Mesendoderm (in vitro differentiated cells): ENCODE measurements around the gene PRKAR1B.
A peak's percentile ranks its signal among the peaks of the same experiment; 100 is the strongest.

Experiments
- DNase-seq: peaks from one replicate; pipeline ENCODE4 v3.0.0; 2013
- H2AK5ac ChIP-seq: 2 replicates; pipeline ENCODE4 v1.6.1; 2013; ENCODE audit warnings: low read length, inconsistent platforms
- H2BK120ac ChIP-seq: 2 replicates; pipeline ENCODE4 v1.6.1; 2013; ENCODE audit warnings: low read depth, mild to moderate bottlenecking, low read length, moderate library complexity, mixed read lengths
- H2BK15ac ChIP-seq: replicated peaks from 2 replicates; pipeline ENCODE4 v1.6.1; 2013; ENCODE audit warnings: low read depth, mild to moderate bottlenecking, moderate library complexity
- H2BK5ac ChIP-seq: 2 replicates; pipeline ENCODE4 v1.6.1; 2013; ENCODE audit warnings: low read length, inconsistent platforms
- H3K18ac ChIP-seq: 2 replicates; pipeline ENCODE4 v1.6.1; 2013; ENCODE audit warnings: mild to moderate bottlenecking, low read length, mixed read lengths
- H3K23ac ChIP-seq: one replicate; pipeline ENCODE4 v1.6.1; 2013; ENCODE audit warnings: low read length
- H3K27ac ChIP-seq: 2 replicates; pipeline ENCODE4 v1.5.1; 2013; ENCODE audit warnings: low read depth, mild to moderate bottlenecking, inconsistent platforms, low read length, moderate library complexity
- H3K27me3 ChIP-seq: 2 replicates; pipeline ENCODE4 v1.6.1; 2013; ENCODE audit warnings: low read length, control low read depth, mild to moderate bottlenecking, inconsistent platforms; ENCODE audit not compliant: insufficient read depth, poor library complexity
- H3K36me3 ChIP-seq: 2 replicates; pipeline ENCODE4 v1.6.1; 2013; ENCODE audit warnings: low read length, inconsistent platforms; ENCODE audit not compliant: control insufficient read depth, insufficient read depth
- H3K4ac ChIP-seq: one replicate; pipeline ENCODE4 v1.6.1; 2013; ENCODE audit warnings: low read depth, mild to moderate bottlenecking, low read length, moderate library complexity
- H3K4me1 ChIP-seq: 2 replicates; pipeline ENCODE4 v1.6.1; 2013; ENCODE audit warnings: low read depth, low read length, inconsistent platforms; ENCODE audit not compliant: control insufficient read depth
- H3K4me2 ChIP-seq: 2 replicates; pipeline ENCODE4 v1.6.1; 2013; ENCODE audit warnings: low read length
- H3K4me3 ChIP-seq: 2 replicates; pipeline ENCODE4 v1.5.1; 2013; ENCODE audit warnings: mild to moderate bottlenecking, low read length
- H3K56ac ChIP-seq: one replicate; pipeline ENCODE4 v1.6.1; 2013; ENCODE audit warnings: low read length
- H3K79me1 ChIP-seq: 2 replicates; pipeline ENCODE4 v1.6.1; 2013; ENCODE audit warnings: low read length, inconsistent platforms
- H3K79me2 ChIP-seq: 2 replicates; pipeline ENCODE4 v1.6.1; 2013; ENCODE audit warnings: mild to moderate bottlenecking, low read length; ENCODE audit not compliant: control insufficient read depth, insufficient read depth
- H3K9ac ChIP-seq: 2 replicates; pipeline ENCODE4 v1.6.1; 2013; ENCODE audit warnings: low read length, inconsistent platforms
- H4K5ac ChIP-seq: one replicate; pipeline ENCODE4 v1.6.1; 2013; ENCODE audit warnings: low read length
- H4K8ac ChIP-seq: one replicate; pipeline ENCODE4 v1.6.1; 2013; ENCODE audit warnings: low read depth, mild to moderate bottlenecking, control low read depth, low read length, moderate library complexity
- WGBS: extraction: QIAGEN DNeasy Blood & Tissue Kit; methylation state at CpG from one replicate; pipeline ENCODE4 v1.1.7; 2013; ENCODE audit warnings: low lambda C conversion rate, missing lambda C conversion rate; ENCODE audit not compliant: insufficient coverage; ENCODE audit errors: extremely low coverage; 5-methylcytosine and 5-hydroxymethylcytosine counted together

The PRKAR1B gene

GRCh38 chr7:712381-713138, 14.5 kb downstream of the PRKAR1B start:
- peak overlapping the region; percentile 70 for H3K56ac ChIP-seq
- no peak overlapping the region for H3K23ac ChIP-seq
- H2AK5ac ChIP-seq = no peak overlapping the region
- H2BK120ac ChIP-seq = peak overlapping the region; percentile 6
- H3K4me3 ChIP-seq = no peak overlapping the region
- WGBS = no CpG with 5 or more reads among the region's 74 CpGs
- no peak overlapping the region for H4K5ac ChIP-seq
- no peak overlapping the region for H2BK15ac ChIP-seq
- peak overlapping the region; percentile 55 for H3K18ac ChIP-seq
- peaks cover 2% of the 10 kb centered on the region for H3K79me1 ChIP-seq
- no peak overlapping the region for H2BK5ac ChIP-seq
- H3K27me3 ChIP-seq = no peaks in the 10 kb centered on the region
- H4K8ac ChIP-seq = no peak overlapping the region
- no peaks in the 10 kb centered on the region for H3K4me1 ChIP-seq
- peak overlapping the region; percentile 42 for H3K9ac ChIP-seq
- H3K27ac ChIP-seq = no peak overlapping the region
- H3K36me3 ChIP-seq = no peaks in the 10 kb centered on the region
- H3K4ac ChIP-seq = no peak overlapping the region
- H3K4me2 ChIP-seq = peak overlapping the region; percentile 46
- H3K79me2 ChIP-seq = no peaks in the 10 kb centered on the region
- no peak for DNase-seq

GRCh38 chr7:711922-712380, 15.1 kb downstream of the PRKAR1B start:
- H3K36me3 ChIP-seq = no peaks in the 10 kb centered on the region
- no peak overlapping the region for H3K4me2 ChIP-seq
- H3K23ac ChIP-seq = no peak overlapping the region
- no peak overlapping the region for H4K5ac ChIP-seq
- H3K4me3 ChIP-seq = no peak overlapping the region
- WGBS = no CpG with 5 or more reads among the region's 44 CpGs
- peaks cover 2% of the 10 kb centered on the region for H3K79me1 ChIP-seq
- no peak overlapping the region for H4K8ac ChIP-seq
- no peak overlapping the region for H3K27ac ChIP-seq
- H2BK15ac ChIP-seq = no peak overlapping the region
- H3K9ac ChIP-seq = peak overlapping the region; percentile 42
- no peak for DNase-seq
- H3K27me3 ChIP-seq = no peaks in the 10 kb centered on the region
- no peak overlapping the region for H2AK5ac ChIP-seq
- no peaks in the 10 kb centered on the region for H3K79me2 ChIP-seq
- peak overlapping the region; percentile 55 for H3K18ac ChIP-seq
- peak overlapping the region; percentile 6 for H2BK120ac ChIP-seq
- peak overlapping the region; percentile 73 for H3K56ac ChIP-seq
- no peak overlapping the region for H3K4ac ChIP-seq
- no peaks in the 10 kb centered on the region for H3K4me1 ChIP-seq
- no peak overlapping the region for H2BK5ac ChIP-seq

GRCh38 chr7:711093-711921, 15.8 kb downstream of the PRKAR1B start:
- no peaks in the 10 kb centered on the region for H3K36me3 ChIP-seq
- H2BK120ac ChIP-seq = no peak overlapping the region
- peak overlapping the region; percentile 97 for H3K23ac ChIP-seq
- DNase-seq = no peak
- H3K4ac ChIP-seq = no peak overlapping the region
- H3K56ac ChIP-seq = peak overlapping the region; percentile 73
- no peak overlapping the region for H2BK15ac ChIP-seq
- H2AK5ac ChIP-seq = no peak overlapping the region
- no peaks in the 10 kb centered on the region for H3K4me1 ChIP-seq
- H3K79me1 ChIP-seq = peaks cover 2% of the 10 kb centered on the region
- H2BK5ac ChIP-seq = no peak overlapping the region
- no peak overlapping the region for H3K4me2 ChIP-seq
- H3K18ac ChIP-seq = peak overlapping the region; percentile 55
- H3K9ac ChIP-seq = no peak overlapping the region
- no peak overlapping the region for H4K8ac ChIP-seq
- no CpG with 5 or more reads among the region's 45 CpGs for WGBS
- H3K27me3 ChIP-seq = no peaks in the 10 kb centered on the region
- H3K79me2 ChIP-seq = no peaks in the 10 kb centered on the region
- H3K27ac ChIP-seq = no peak overlapping the region
- no peak overlapping the region for H4K5ac ChIP-seq
- H3K4me3 ChIP-seq = no peak overlapping the region

GRCh38 chr7:710161-710560, 16.9 kb downstream of the PRKAR1B start:
- no peaks in the 10 kb centered on the region for H3K79me2 ChIP-seq
- no peak overlapping the region for H3K9ac ChIP-seq
- no peak overlapping the region for H2BK120ac ChIP-seq
- no peak overlapping the region for H3K4me2 ChIP-seq
- no peak for DNase-seq
- no peak overlapping the region for H3K18ac ChIP-seq
- no peak overlapping the region for H4K5ac ChIP-seq
- no peak overlapping the region for H3K23ac ChIP-seq
- H3K4me3 ChIP-seq = no peak overlapping the region
- no CpG with 5 or more reads among the region's 14 CpGs for WGBS
- H3K27me3 ChIP-seq = no peaks in the 10 kb centered on the region
- H3K4ac ChIP-seq = no peak overlapping the region
- no peak overlapping the region for H2BK15ac ChIP-seq
- peaks cover 2% of the 10 kb centered on the region for H3K79me1 ChIP-seq
- no peak overlapping the region for H2AK5ac ChIP-seq
- H2BK5ac ChIP-seq = no peak overlapping the region
- H3K36me3 ChIP-seq = no peaks in the 10 kb centered on the region
- H3K27ac ChIP-seq = no peak overlapping the region
- no peak overlapping the region for H3K56ac ChIP-seq
- H3K4me1 ChIP-seq = no peaks in the 10 kb centered on the region
- H4K8ac ChIP-seq = no peak overlapping the region

GRCh38 chr7:707296-708000, 19.6 kb downstream of the PRKAR1B start:
- Histone ChIP-seq H3K27ac (no peak overlapping the region), H4K8ac (no peak overlapping the region), H4K5ac (no peak overlapping the region), H3K79me1 (no peaks in the 10 kb centered on the region), H3K9ac (no peak overlapping the region), H3K18ac (no peak overlapping the region), H3K4me3 (no peak overlapping the region), H3K56ac (no peak overlapping the region), H3K79me2 (no peaks in the 10 kb centered on the region), H2AK5ac (no peak overlapping the region), H3K4ac (no peak overlapping the region), H3K36me3 (no peaks in the 10 kb centered on the region), H3K23ac (no peak overlapping the region), H2BK15ac (no peak overlapping the region), H3K4me1 (no peaks in the 10 kb centered on the region), H3K4me2 (no peak overlapping the region), H3K27me3 (no peaks in the 10 kb centered on the region), H2BK120ac (no peak overlapping the region), H2BK5ac (no peak overlapping the region)
- WGBS = no CpG with 5 or more reads among the region's 17 CpGs
- DNase-seq = no peak
